Peyer's patch (tissue), 4 donors: ENCODE measurements around the gene CHMP6.

Experiments
- POLR2A ChIP-seq, 2 donors: fragments of 450-650 bp; IDR thresholded peaks; one replicate each; pipeline ENCODE4 v1.5.1; 2017; ENCODE audit warnings: antibody characterized with exemption in 2 of 2, mild to moderate bottlenecking in 2 of 2, moderate library complexity in 2 of 2
- TF ChIP-seq, protein P1 (sequence below), 6 experiments: fragments of 450-650 bp in 4 of 6; fragments of 200-600 bp in 2 of 6; sonication (generic) in 1 of 6; IDR thresholded peaks; one replicate each; pipeline ENCODE4 v1.5.1; 2017 to 2019; ENCODE audit warnings: antibody characterized with exemption in 6 of 6, mild to moderate bottlenecking in 3 of 6, moderate library complexity in 1 of 6

DNA sequence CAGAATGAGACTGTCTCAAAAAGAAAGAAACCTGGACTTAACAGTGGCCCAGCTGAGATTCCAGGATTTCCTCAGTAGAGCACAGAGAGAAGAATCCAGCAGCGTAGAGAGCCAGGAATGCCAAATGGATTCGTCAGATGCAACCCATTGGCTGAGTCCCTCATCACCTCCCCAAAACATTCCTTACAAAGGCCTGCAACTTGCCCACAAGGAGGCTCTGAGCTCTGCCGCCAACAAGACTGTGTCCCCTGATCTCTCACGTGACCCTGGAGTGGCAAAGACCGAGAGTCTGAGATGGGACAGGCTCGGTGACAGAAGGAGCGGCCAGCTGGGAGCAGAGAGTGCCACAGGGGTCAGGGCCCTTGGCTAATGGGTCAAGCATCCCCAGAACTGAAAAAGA lies 6.9 kb upstream of the CHMP6 start:
- TF ChIP-seq, protein P1, sequence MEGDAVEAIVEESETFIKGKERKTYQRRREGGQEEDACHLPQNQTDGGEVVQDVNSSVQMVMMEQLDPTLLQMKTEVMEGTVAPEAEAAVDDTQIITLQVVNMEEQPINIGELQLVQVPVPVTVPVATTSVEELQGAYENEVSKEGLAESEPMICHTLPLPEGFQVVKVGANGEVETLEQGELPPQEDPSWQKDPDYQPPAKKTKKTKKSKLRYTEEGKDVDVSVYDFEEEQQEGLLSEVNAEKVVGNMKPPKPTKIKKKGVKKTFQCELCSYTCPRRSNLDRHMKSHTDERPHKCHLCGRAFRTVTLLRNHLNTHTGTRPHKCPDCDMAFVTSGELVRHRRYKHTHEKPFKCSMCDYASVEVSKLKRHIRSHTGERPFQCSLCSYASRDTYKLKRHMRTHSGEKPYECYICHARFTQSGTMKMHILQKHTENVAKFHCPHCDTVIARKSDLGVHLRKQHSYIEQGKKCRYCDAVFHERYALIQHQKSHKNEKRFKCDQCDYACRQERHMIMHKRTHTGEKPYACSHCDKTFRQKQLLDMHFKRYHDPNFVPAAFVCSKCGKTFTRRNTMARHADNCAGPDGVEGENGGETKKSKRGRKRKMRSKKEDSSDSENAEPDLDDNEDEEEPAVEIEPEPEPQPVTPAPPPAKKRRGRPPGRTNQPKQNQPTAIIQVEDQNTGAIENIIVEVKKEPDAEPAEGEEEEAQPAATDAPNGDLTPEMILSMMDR (IDR thresholded peaks at IDR 0.05): peak in 1 of 6 experiments; percentile 4
- no peak for TF ChIP-seq POLR2A (IDR thresholded peaks at IDR 0.05)
